ENCODE results near the gene SLC24A1. TPM values are rescaled to one million over a fixed set of nuclear protein-coding genes. Genes with fewer than 3 reads are reported as not detected.
"Not testable (repeated sequence)": the region's sequence is repeated elsewhere in the genome, so short reads cannot be mapped to it uniquely, and the experiment has no call there.

The SLC24A1 gene
- total and polyA plus RNA-seq, 10 of the 15 experiments (the other 5 are each of a cell fraction or from before 2014, with no cell fraction given), result 1.4 to 5.8 (median 3.3) TPM

DNA sequence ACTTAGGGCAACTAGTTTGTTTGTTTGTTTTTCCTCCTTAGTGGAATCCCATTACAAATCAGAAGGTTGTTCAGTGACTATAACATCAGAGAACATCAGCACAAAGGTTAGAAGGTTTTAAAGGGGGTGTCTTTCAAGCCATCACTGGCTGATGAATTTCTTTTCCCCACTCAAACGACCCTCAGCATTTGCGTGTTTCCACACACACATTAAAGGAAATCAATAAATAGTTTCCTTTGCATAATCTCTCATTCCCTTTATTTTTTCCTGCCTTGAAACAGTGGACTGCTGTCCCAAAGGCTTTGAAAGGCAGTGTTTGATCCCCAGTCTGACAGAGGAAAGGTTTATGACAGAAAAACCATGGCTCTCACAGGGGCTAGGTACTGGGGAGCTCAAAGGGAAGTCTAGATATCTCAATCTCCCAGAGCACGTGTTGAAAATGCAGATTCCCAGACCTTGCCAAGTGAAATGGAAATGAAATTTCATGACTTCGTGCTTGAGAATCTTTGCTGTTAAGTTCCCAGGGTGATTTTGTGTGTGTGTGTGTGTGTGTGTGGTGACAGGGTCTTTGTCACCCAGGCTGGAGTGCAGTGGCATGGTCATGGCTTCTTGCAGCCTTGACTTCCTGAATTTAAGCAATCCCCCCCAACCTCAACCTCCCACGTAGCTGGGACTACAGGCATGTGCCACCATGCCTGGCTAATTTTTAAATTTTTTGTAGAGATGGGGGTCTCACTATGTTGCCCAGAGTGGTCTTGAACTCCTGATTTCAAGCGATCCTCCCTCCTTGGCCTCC, 8.6 kb upstream of the SLC24A1 start (continued):
- no peak for TF ChIP-seq ZNF217 (IDR thresholded peaks at IDR 0.05)

- FAIRE-seq; DNase-seq (ENCODE audit: low read depth, low spot score); H4K20me1 ChIP-seq (ENCODE audit: control insufficient read depth, insufficient read depth); H3K4me3 ChIP-seq; POLR2A ChIA-PET; H3K27me3 ChIP-seq (replicated peaks in 1 of 2; ENCODE audit: control insufficient read depth in 2 of 2, insufficient read depth in 2 of 2, low read length in 1 of 2); BruUV-seq (replicated peaks); H3K36me3 ChIP-seq (ENCODE audit: control insufficient read depth in 2 of 2, insufficient read depth in 2 of 2, low read length in 1 of 2); H3K9me3 ChIP-seq (replicated peaks; ENCODE audit: control insufficient read depth, insufficient read depth, low read length); in situ Hi-C loops (cut with MboI); RAD21 ChIA-PET (ENCODE audit: unreplicated experiment); H2AFZ ChIP-seq (ENCODE audit: control insufficient read depth, low read depth, low read length); intact Hi-C loops (cut with micrococcal nuclease; ENCODE audit: unreplicated experiment); SMC1A ChIA-PET (ENCODE audit: uncharacterized antibody, unreplicated experiment); H3K9ac ChIP-seq (ENCODE audit: control insufficient read depth, insufficient read depth, low read length); H3K27ac ChIP-seq (ENCODE audit: control insufficient read depth, insufficient read depth); H3K4me1 ChIP-seq (ENCODE audit: control insufficient read depth, insufficient read depth, low read length); H3K79me2 ChIP-seq (ENCODE audit: control insufficient read depth, insufficient read depth, low read length); H3K4me2 ChIP-seq (ENCODE audit: control insufficient read depth, insufficient read depth); CTCF ChIA-PET; ATAC-seq: not testable (repeated sequence)
- WGBS (ENCODE audit: insufficient coverage, insufficient replicate concordance, low lambda C conversion rate, missing lambda C conversion rate), result 89% methylated on average over 1 of the region's 1 CpG
Observed at GRCh38 chr15:65615887-65616286, 5.9 kb upstream of the SLC24A1 start.

DNA sequence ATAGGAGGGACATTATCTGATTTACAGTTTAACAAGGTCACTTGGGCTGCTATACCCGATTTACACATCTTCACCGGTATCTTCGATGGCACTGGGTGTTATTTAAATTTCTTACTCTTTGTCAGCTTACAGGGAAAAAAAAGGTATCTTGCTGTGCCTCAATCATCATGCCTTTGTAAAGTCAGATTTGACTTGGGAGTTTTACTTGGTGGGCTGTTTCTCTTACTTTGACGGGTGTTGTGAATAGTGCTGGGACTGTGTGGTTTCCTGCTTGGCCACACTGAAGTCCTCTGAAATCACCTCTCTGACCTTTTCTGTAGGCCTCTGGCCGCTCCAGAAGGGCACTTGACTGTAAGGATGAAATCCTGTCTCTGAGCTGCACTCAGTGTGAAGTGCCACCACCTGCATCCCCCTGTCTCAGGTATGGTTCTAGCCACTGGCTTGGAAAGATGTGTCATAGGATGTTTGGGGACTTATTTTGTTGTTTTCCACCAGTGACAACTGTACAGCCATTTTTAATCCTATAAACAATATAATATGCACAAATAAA, 3.1 kb upstream of the SLC24A1 start:
- Histone ChIP-seq H3K27me3 (replicated peaks in 1 of 2; ENCODE audit: control insufficient read depth in 2 of 2, insufficient read depth in 2 of 2, low read length in 1 of 2) (no peaks in the 10 kb centered on the region), H2AFZ (ENCODE audit: control insufficient read depth, low read depth, low read length) (no peak overlapping the region), H3K9ac (ENCODE audit: control insufficient read depth, insufficient read depth, low read length) (no peak overlapping the region), H3K79me2 (ENCODE audit: control insufficient read depth, insufficient read depth, low read length) (no peaks in the 10 kb centered on the region), H3K4me1 (ENCODE audit: control insufficient read depth, insufficient read depth, low read length) (no peaks in the 10 kb centered on the region), H3K36me3 (ENCODE audit: control insufficient read depth in 2 of 2, insufficient read depth in 2 of 2, low read length in 1 of 2) (no peaks in the 10 kb centered on the region), H3K27ac (ENCODE audit: control insufficient read depth, insufficient read depth) (no peak overlapping the region), H3K9me3 (replicated peaks; ENCODE audit: control insufficient read depth, insufficient read depth, low read length) (no peaks in the 10 kb centered on the region), H4K20me1 (ENCODE audit: control insufficient read depth, insufficient read depth) (no peaks in the 10 kb centered on the region), H3K4me3 (no peak overlapping the region), H3K4me2 (ENCODE audit: control insufficient read depth, insufficient read depth) (no peak overlapping the region)
- ATAC-seq (no peak), DNase-seq (ENCODE audit: low read depth, low spot score) (no peak), FAIRE-seq (no peak)
- ChIA-PET POLR2A (no interaction called here), CTCF (interaction anchor here (1.1 to 1.6 kb wide), 3 partner anchors 10 to 21 kb away, joined by 5 read pairs; no protein-coding TSS in a partner anchor), SMC1A (ENCODE audit: uncharacterized antibody, unreplicated experiment) (no interaction called here), RAD21 (ENCODE audit: unreplicated experiment) (no interaction called here)
- WGBS (ENCODE audit: insufficient coverage, insufficient replicate concordance, low lambda C conversion rate, missing lambda C conversion rate), result 52% methylated on average over 5 of the region's 5 CpGs
- BruUV-seq (replicated peaks), result no TSS peak
- in situ Hi-C loops (cut with MboI) (no loop called here), intact Hi-C loops (cut with micrococcal nuclease; ENCODE audit: unreplicated experiment) (no loop called here)
- TF ChIP-seq RB1 (IDR thresholded peaks at IDR 0.05; ENCODE audit: borderline replicate concordance) (no peak), TCF12 (IDR thresholded peaks at IDR 0.05; ENCODE audit: low read depth, low read length) (no peak), NFYB (IDR thresholded peaks at IDR 0.05; ENCODE audit: insufficient read depth, low read depth, low read length) (no peak), BMI1 (IDR thresholded peaks at IDR 0.05; ENCODE audit: borderline replicate concordance) (no peak), SKIL (IDR thresholded peaks at IDR 0.05; ENCODE audit: low read depth, poor library complexity, severe bottlenecking) (no peak), DPF2 (IDR thresholded peaks at IDR 0.05) (no peak), HDAC6 (IDR thresholded peaks at IDR 0.05; ENCODE audit: unreplicated experiment) (no peak), ZZZ3 (IDR thresholded peaks at IDR 0.05; ENCODE audit: control insufficient read depth, insufficient read length, low read depth) (no peak), BHLHE40 (IDR thresholded peaks at IDR 0.05; ENCODE audit: borderline replicate concordance in 1 of 2, low read depth in 2 of 2, low read length in 1 of 2) (no peak), PAX5 (IDR thresholded peaks at IDR 0.05; ENCODE audit: borderline replicate concordance, low read depth, low read length) (no peak), RAD51 (IDR thresholded peaks at IDR 0.05) (no peak)
